Measurements from ENCODE around the gene ALDH1L1.

DNA sequence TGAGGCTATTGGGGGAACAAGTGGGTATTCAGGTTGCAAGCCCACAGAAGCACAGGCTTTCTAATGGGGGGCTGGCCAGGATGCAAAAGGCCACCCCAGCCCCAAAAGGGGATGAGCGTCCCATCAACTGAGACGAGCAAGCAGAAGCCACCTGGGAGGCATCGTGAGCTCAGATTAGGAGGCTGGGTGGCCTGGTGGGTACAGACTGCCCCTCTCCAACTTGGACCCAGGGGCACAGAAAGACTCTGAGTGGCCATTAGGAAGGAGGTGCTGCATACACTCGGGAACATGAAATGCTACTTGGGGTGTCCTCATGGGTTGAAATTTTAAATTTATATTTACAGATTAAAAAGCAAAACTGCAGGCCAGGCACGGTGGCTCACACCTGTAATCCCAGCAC is 125.5 kb downstream of the ALDH1L1 start:
- TF ChIP-seq, protein P1, sequence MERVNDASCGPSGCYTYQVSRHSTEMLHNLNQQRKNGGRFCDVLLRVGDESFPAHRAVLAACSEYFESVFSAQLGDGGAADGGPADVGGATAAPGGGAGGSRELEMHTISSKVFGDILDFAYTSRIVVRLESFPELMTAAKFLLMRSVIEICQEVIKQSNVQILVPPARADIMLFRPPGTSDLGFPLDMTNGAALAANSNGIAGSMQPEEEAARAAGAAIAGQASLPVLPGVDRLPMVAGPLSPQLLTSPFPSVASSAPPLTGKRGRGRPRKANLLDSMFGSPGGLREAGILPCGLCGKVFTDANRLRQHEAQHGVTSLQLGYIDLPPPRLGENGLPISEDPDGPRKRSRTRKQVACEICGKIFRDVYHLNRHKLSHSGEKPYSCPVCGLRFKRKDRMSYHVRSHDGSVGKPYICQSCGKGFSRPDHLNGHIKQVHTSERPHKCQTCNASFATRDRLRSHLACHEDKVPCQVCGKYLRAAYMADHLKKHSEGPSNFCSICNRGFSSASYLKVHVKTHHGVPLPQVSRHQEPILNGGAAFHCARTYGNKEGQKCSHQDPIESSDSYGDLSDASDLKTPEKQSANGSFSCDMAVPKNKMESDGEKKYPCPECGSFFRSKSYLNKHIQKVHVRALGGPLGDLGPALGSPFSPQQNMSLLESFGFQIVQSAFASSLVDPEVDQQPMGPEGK (CRISPR knock-in tag; IDR thresholded peaks at IDR 0.05; ENCODE audit: borderline replicate concordance): no peak
- TF ChIP-seq, protein P2, sequence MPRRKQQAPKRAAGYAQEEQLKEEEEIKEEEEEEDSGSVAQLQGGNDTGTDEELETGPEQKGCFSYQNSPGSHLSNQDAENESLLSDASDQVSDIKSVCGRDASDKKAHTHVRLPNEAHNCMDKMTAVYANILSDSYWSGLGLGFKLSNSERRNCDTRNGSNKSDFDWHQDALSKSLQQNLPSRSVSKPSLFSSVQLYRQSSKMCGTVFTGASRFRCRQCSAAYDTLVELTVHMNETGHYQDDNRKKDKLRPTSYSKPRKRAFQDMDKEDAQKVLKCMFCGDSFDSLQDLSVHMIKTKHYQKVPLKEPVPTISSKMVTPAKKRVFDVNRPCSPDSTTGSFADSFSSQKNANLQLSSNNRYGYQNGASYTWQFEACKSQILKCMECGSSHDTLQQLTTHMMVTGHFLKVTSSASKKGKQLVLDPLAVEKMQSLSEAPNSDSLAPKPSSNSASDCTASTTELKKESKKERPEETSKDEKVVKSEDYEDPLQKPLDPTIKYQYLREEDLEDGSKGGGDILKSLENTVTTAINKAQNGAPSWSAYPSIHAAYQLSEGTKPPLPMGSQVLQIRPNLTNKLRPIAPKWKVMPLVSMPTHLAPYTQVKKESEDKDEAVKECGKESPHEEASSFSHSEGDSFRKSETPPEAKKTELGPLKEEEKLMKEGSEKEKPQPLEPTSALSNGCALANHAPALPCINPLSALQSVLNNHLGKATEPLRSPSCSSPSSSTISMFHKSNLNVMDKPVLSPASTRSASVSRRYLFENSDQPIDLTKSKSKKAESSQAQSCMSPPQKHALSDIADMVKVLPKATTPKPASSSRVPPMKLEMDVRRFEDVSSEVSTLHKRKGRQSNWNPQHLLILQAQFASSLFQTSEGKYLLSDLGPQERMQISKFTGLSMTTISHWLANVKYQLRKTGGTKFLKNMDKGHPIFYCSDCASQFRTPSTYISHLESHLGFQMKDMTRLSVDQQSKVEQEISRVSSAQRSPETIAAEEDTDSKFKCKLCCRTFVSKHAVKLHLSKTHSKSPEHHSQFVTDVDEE (CRISPR knock-in tag; IDR thresholded peaks at IDR 0.05): no peak
- TF ChIP-seq ZFP3 (CRISPR knock-in tag; IDR thresholded peaks at IDR 0.05) (no peak), ARNTL (CRISPR knock-in tag; IDR thresholded peaks at IDR 0.05; ENCODE audit: borderline replicate concordance, low read depth) (no peak), BACH2 (CRISPR knock-in tag; IDR thresholded peaks at IDR 0.05; ENCODE audit: borderline replicate concordance) (no peak), RARB (CRISPR knock-in tag; IDR thresholded peaks at IDR 0.05) (no peak), TCF4 (CRISPR knock-in tag; IDR thresholded peaks at IDR 0.05; ENCODE audit: borderline replicate concordance) (no peak), ISL1 (CRISPR knock-in tag; IDR thresholded peaks at IDR 0.05) (no peak), ZNF565 (CRISPR knock-in tag; conservative IDR thresholded peaks at IDR 0.05; ENCODE audit: low read depth) (no peak)
- TF ChIP-seq, protein P3, sequence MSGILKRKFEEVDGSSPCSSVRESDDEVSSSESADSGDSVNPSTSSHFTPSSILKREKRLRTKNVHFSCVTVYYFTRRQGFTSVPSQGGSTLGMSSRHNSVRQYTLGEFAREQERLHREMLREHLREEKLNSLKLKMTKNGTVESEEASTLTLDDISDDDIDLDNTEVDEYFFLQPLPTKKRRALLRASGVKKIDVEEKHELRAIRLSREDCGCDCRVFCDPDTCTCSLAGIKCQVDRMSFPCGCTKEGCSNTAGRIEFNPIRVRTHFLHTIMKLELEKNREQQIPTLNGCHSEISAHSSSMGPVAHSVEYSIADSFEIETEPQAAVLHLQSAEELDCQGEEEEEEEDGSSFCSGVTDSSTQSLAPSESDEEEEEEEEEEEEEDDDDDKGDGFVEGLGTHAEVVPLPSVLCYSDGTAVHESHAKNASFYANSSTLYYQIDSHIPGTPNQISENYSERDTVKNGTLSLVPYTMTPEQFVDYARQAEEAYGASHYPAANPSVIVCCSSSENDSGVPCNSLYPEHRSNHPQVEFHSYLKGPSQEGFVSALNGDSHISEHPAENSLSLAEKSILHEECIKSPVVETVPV (CRISPR knock-in tag; IDR thresholded peaks at IDR 0.05): no peak
- TF ChIP-seq, protein P4, sequence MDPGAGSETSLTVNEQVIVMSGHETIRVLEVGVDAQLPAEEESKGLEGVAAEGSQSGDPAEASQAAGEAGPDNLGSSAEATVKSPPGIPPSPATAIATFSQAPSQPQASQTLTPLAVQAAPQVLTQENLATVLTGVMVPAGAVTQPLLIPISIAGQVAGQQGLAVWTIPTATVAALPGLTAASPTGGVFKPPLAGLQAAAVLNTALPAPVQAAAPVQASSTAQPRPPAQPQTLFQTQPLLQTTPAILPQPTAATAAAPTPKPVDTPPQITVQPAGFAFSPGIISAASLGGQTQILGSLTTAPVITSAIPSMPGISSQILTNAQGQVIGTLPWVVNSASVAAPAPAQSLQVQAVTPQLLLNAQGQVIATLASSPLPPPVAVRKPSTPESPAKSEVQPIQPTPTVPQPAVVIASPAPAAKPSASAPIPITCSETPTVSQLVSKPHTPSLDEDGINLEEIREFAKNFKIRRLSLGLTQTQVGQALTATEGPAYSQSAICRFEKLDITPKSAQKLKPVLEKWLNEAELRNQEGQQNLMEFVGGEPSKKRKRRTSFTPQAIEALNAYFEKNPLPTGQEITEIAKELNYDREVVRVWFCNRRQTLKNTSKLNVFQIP (CRISPR knock-in tag; IDR thresholded peaks at IDR 0.05; ENCODE audit: borderline replicate concordance, low read depth): no peak

All from SK-N-SH treated with all-trans-retinoic acid at 6 μM for 48 hours (cell line).